GM12873 (cell line): ENCODE results near the gene FAM20B.

Experiments used
- TF ChIP-seq, protein P1 (sequence below): IDR thresholded peaks from 2 replicates; pipeline ENCODE4 v1.5.1; 2012; ENCODE audit warnings: low read depth, mild to moderate bottlenecking, moderate library complexity, low read length, control low read depth; ENCODE audit not compliant: insufficient read depth; ENCODE audit errors: missing control alignments

FAM20B gene

GRCh38 chr1:179015396-179015795 is 10.3 kb upstream of the FAM20B start:
- TF ChIP-seq, protein P1, sequence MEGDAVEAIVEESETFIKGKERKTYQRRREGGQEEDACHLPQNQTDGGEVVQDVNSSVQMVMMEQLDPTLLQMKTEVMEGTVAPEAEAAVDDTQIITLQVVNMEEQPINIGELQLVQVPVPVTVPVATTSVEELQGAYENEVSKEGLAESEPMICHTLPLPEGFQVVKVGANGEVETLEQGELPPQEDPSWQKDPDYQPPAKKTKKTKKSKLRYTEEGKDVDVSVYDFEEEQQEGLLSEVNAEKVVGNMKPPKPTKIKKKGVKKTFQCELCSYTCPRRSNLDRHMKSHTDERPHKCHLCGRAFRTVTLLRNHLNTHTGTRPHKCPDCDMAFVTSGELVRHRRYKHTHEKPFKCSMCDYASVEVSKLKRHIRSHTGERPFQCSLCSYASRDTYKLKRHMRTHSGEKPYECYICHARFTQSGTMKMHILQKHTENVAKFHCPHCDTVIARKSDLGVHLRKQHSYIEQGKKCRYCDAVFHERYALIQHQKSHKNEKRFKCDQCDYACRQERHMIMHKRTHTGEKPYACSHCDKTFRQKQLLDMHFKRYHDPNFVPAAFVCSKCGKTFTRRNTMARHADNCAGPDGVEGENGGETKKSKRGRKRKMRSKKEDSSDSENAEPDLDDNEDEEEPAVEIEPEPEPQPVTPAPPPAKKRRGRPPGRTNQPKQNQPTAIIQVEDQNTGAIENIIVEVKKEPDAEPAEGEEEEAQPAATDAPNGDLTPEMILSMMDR: no peak

- TF ChIP-seq, protein P1: no peak
Measured at GRCh38 chr1:179016706-179017382, 8.8 kb upstream of the FAM20B start.

DNA sequence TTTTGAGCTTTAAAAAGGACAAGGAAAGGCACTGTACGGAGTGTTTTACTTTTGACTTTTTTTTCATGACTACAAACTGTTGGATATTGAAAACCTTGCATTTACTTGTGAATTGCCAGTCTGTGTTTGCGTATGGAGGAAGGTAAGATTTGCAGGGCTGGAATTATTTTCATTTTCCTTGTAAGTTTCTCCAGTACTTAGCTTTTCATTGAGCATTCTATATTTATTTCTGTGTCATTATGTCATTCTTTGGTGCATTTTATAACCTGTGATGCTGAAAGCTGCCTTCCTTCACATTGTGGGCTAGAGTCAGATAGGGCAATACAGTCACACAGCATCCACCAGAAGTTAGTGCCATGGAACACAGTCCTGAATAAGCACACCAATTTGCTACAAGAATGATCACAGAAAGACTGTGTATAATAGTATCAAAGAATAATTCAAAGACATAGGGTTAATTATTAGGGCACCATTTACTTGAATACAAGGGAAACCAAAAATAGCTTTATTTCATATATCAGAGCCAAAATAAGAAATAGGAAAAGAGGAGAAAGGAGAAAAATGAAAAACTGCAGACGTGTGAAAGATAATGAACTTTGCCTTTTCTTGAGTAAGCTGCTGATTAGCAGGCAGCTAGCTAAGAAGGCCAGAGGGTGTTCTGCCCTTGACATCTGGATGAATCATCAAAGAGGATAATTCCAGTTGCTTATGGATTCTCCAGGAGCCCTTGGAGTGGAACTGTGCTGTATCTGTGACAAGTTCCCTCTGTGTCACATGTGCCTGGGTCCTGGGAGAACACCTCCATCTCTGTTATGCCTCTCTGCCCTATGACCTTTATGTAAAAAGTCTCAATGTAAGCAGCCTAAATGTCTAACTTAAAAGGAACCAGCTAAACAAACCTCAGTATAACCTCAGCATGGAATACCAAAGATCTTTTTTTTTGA is 8.0 kb upstream of the FAM20B start:
- TF ChIP-seq, protein P1: no peak

DNA sequence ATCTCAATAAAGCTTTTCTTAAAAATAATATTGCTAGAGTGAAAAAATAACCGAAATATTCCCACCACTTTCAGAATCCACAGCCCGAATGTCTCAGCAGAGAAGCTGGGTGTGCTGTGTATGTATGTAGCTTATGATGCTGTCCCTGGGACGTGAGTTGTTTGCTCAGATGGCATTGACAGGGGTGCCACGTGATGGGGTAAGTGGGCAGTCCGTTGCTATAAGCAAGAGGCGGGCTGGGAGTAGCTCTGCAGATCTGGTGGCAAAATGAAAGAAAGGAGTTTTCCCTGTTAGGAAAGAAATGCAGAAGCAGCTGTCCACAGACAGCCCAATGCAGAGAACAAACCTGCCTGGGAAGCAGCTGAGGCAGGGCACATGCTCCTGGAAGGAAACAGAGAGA is 3.8 kb upstream of the FAM20B start:
- TF ChIP-seq, protein P1: no peak

- TF ChIP-seq, protein P1: no peak
Measured at GRCh38 chr1:179023946-179024650, 1.6 kb upstream of the FAM20B start.

DNA sequence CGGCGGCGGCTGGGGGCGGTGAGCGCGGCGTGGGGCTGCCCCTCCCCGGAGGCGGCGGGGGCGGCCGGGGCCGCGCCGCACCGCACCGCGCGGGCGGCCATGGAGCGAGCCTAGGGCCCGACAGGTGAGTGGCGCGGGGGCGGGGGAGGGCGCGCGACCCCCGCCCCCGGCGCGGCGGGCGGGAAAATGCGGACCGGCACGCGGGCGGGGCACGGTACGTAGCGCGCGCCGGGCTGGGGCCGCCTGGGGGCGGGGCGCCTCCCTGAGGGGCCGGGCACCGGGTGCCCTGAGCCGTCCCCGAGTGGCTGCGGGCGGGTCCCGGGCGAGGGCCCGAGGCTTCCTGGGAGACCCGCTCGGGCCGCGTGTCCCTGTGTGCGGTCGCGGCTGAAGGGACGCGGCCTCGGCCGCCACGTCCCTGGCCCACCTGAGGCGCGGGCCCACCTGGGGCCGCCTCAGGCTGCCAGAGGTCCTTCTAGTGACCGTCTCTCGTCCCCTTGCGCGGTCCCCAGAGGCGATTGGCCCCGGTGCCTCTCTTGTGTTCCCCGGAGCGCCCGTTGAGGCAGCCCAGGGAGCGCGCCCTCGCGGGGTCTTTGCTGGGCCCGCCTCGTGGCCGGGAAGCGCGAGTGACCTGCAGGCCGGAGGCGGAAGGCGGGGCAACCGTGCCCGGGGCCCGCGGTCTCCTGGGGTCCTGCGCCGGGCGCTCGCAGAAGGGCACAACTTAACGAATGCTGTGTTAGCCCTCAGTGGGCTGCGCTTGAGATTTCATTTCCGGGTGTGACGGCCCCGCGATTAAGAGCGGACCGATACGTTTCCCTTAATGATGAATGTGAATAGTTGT is 500 bp downstream of the FAM20B start:
- TF ChIP-seq, protein P1: no peak
